H9 (cell line): ENCODE measurements around the gene GAN. TPM values are rescaled to one million over a fixed set of nuclear protein-coding genes. Genes with fewer than 3 reads are reported as not detected.

Source experiments
- DNase-seq: peaks from one replicate; pipeline ENCODE4 v3.0.0-alpha.2; 2017
- H2AFZ ChIP-seq: one replicate; pipeline ENCODE4 v1.6.1; 2013; ENCODE audit warnings: mild to moderate bottlenecking, low read length, control low read depth, moderate library complexity
- H2AK5ac ChIP-seq: 2 replicates; pipeline ENCODE4 v1.6.1; 2013; ENCODE audit warnings: low read length, control low read depth, mixed read lengths; ENCODE audit not compliant: insufficient read length
- H2BK120ac ChIP-seq: one replicate; pipeline ENCODE4 v1.6.1; 2013; ENCODE audit warnings: low read depth, mild to moderate bottlenecking, low read length, control low read depth, inconsistent platforms; ENCODE audit not compliant: poor library complexity, severe bottlenecking
- H2BK12ac ChIP-seq: 2 replicates; pipeline ENCODE4 v1.6.1; 2013; ENCODE audit warnings: low read length, control low read depth, mixed read lengths, low read depth; ENCODE audit not compliant: insufficient read length
- H2BK15ac ChIP-seq: 2 replicates; pipeline ENCODE4 v1.6.1; 2013; ENCODE audit warnings: low read depth, low read length, control low read depth
- H2BK20ac ChIP-seq: one replicate; pipeline ENCODE4 v1.6.1; 2013; ENCODE audit warnings: low read depth, mild to moderate bottlenecking, low read length, control low read depth, inconsistent platforms; ENCODE audit not compliant: poor library complexity, severe bottlenecking
- H2BK5ac ChIP-seq: 2 replicates; pipeline ENCODE4 v1.6.1; 2013; ENCODE audit warnings: low read length, control low read depth, mixed read lengths; ENCODE audit not compliant: insufficient read length
- H3K14ac ChIP-seq: 2 replicates; pipeline ENCODE4 v1.6.1; 2013; ENCODE audit warnings: low read length, control low read depth; ENCODE audit not compliant: insufficient read depth
- H3K18ac ChIP-seq: 2 replicates; pipeline ENCODE4 v1.6.1; 2013; ENCODE audit warnings: low read depth, mild to moderate bottlenecking, mixed read lengths, low read length, control low read depth; ENCODE audit not compliant: insufficient read length
- H3K23ac ChIP-seq: 2 replicates; pipeline ENCODE4 v1.6.1; 2013; ENCODE audit warnings: low read length, control low read depth, mixed read lengths, low read depth; ENCODE audit not compliant: insufficient read length
- H3K23me2 ChIP-seq: 2 replicates; pipeline ENCODE4 v1.6.1; 2013; ENCODE audit warnings: low read depth, mild to moderate bottlenecking, mixed read lengths, low read length, control low read depth; ENCODE audit not compliant: insufficient read length, poor library complexity, severe bottlenecking
- H3K27ac ChIP-seq: 2 replicates; pipeline ENCODE4 v1.5.1; 2013; ENCODE audit warnings: low read length, control low read depth, mixed read lengths, low read depth; ENCODE audit not compliant: insufficient read length
- H3K27me3 ChIP-seq: 2 replicates; pipeline ENCODE4 v1.6.1; 2013; ENCODE audit warnings: low read length, control low read depth, inconsistent platforms; ENCODE audit not compliant: insufficient read depth
- H3K4ac ChIP-seq: 2 replicates; pipeline ENCODE4 v1.6.1; 2013; ENCODE audit warnings: low read depth, mild to moderate bottlenecking, control low read depth, inconsistent platforms, low read length, moderate library complexity
- H3K4me1 ChIP-seq: 2 replicates; pipeline ENCODE4 v1.6.1; 2013; ENCODE audit warnings: low read length, control low read depth, inconsistent platforms; ENCODE audit not compliant: insufficient read depth
- H3K4me2 ChIP-seq: 2 replicates; pipeline ENCODE4 v1.6.1; 2013; ENCODE audit warnings: low read length, control low read depth, mixed read lengths; ENCODE audit not compliant: insufficient read length, insufficient read depth
- H3K56ac ChIP-seq: 2 replicates; pipeline ENCODE4 v1.6.1; 2013; ENCODE audit warnings: low read depth, mild to moderate bottlenecking, mixed read lengths, low read length, control low read depth; ENCODE audit not compliant: insufficient read length
- H3K79me1 ChIP-seq: 2 replicates; pipeline ENCODE4 v1.6.1; 2013; ENCODE audit warnings: low read depth, mild to moderate bottlenecking, moderate library complexity, low read length, control low read depth, inconsistent platforms; ENCODE audit not compliant: insufficient read depth, poor library complexity, severe bottlenecking
- H3K79me2 ChIP-seq: 2 replicates; pipeline ENCODE4 v1.6.1; 2013; ENCODE audit warnings: low read length, control low read depth, inconsistent platforms; ENCODE audit not compliant: insufficient read depth
- H3K9ac ChIP-seq: 2 replicates; pipeline ENCODE4 v1.6.1; 2013; ENCODE audit warnings: low read length, control low read depth, mixed read lengths; ENCODE audit not compliant: insufficient read length; ENCODE audit errors: extremely low read depth
- H3K9me3 ChIP-seq: one replicate; pipeline ENCODE4 v1.6.1; 2013; ENCODE audit warnings: low read depth, low read length, inconsistent platforms; ENCODE audit not compliant: control insufficient read depth
- H3T11ph ChIP-seq: one replicate; pipeline ENCODE4 v1.6.1; 2013; ENCODE audit warnings: mild to moderate bottlenecking, low read length, control low read depth, inconsistent platforms
- H4K20me1 ChIP-seq: one replicate; pipeline ENCODE4 v1.6.1; 2013; ENCODE audit not compliant: control insufficient read depth, insufficient read length, insufficient read depth
- H4K5ac ChIP-seq: 2 replicates; pipeline ENCODE4 v1.6.1; 2013; ENCODE audit warnings: low read depth, mild to moderate bottlenecking, mixed read lengths, low read length, control low read depth; ENCODE audit not compliant: insufficient read length
- H4K8ac ChIP-seq: replicated peaks from 2 replicates; pipeline ENCODE4 v1.6.1; 2013; ENCODE audit warnings: low read length, control low read depth, mixed read lengths, low read depth; ENCODE audit not compliant: insufficient read length
- H4K91ac ChIP-seq: 2 replicates; pipeline ENCODE4 v1.6.1; 2013; ENCODE audit warnings: low read depth, mild to moderate bottlenecking, moderate library complexity, mixed read lengths, low read length, control low read depth; ENCODE audit not compliant: insufficient read length
- H3K27ac Mint-ChIP-seq, 3 experiments: 2 replicates in 2 of 3; 3 replicates in 1 of 3; pipeline ENCODE4 v1.8.0; 2020 to 2021; ENCODE audit warnings: mixed read lengths in 3 of 3, mild to moderate bottlenecking in 1 of 3, moderate library complexity in 1 of 3
- H3K27me3 Mint-ChIP-seq: 2 replicates; pipeline ENCODE4 v1.8.0; 2021; ENCODE audit warnings: low read depth, mild to moderate bottlenecking, moderate library complexity, mixed read lengths
- H3K36me3 Mint-ChIP-seq, 3 experiments: 2 replicates in 2 of 3; 3 replicates in 1 of 3; pipeline ENCODE4 v1.8.0; 2020 to 2021; ENCODE audit warnings: low read depth in 3 of 3, mixed read lengths in 3 of 3; ENCODE audit not compliant: insufficient read depth in 1 of 3
- H3K4me1 Mint-ChIP-seq, 2 experiments: 2 replicates each; pipeline ENCODE4 v1.8.0; 2020; ENCODE audit warnings: mixed read lengths in 2 of 2
- H3K4me3 Mint-ChIP-seq, 2 experiments: 2 replicates in 1 of 2; 3 replicates in 1 of 2; pipeline ENCODE4 v1.8.0; 2020 to 2021; ENCODE audit warnings: mild to moderate bottlenecking in 2 of 2, mixed read lengths in 2 of 2, moderate library complexity in 1 of 2
- H3K9me3 Mint-ChIP-seq, 2 experiments: 2 replicates in 1 of 2; 3 replicates in 1 of 2; pipeline ENCODE4 v1.8.0; 2020; ENCODE audit warnings: mild to moderate bottlenecking in 2 of 2, mixed read lengths in 2 of 2, moderate library complexity in 1 of 2
- CTCF ChIP-seq: fragments of 200-600 bp; sonication (generic); conservative IDR thresholded peaks from 3 replicates; pipeline ENCODE4 v1.8.0; 2021; ENCODE audit warnings: antibody characterized with exemption, mild to moderate bottlenecking
- WGBS: extraction: QIAGEN DNeasy Blood & Tissue Kit; methylation state at CpG from one replicate; pipeline ENCODE4 v1.1.7; 2013; ENCODE audit warnings: missing lambda C conversion rate, low lambda C conversion rate, mixed read lengths; ENCODE audit not compliant: insufficient read length; ENCODE audit errors: extremely low coverage; 5-methylcytosine and 5-hydroxymethylcytosine counted together
- total RNA-seq: library from RNA; stranded (reverse); gene quantifications from 2 replicates; pipeline ENCODE4 v1.2.1, GENCODE V29; 2021

The GAN gene
- total RNA-seq, 1 experiment from 2014 or later, result 20.9 TPM

DNA sequence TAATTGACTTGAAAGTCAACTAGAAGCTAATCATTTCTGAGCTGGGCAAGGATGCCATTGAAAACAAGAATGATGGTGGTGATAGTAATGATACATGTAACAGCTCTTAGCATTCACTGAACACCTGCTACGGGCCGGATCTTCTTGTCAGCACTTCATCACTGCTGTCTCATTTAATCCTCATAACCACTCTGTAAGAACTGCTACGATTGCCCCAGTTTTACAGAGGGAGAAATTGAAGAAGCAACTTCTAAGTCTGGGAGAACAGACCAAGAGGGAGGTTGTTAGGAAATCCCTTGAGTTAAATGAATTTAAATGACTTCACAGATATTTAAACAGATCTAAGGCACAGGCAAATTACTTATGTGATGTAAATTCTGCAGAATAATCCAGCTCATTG is 7.0 kb upstream of the GAN start:
- Histone ChIP-seq H3K27me3 (no peaks in the 10 kb centered on the region), H4K8ac (no peak overlapping the region), H2AK5ac (no peak overlapping the region), H3K4me1 (peaks cover 4% of the 10 kb centered on the region), H2BK15ac (no peak overlapping the region), H3K79me1 (peaks cover 6% of the 10 kb centered on the region), H4K5ac (no peak overlapping the region), H2AFZ (no peak overlapping the region), H3K9ac (no peak overlapping the region), H4K20me1 (no peaks in the 10 kb centered on the region), H3K79me2 (peaks cover 9% of the 10 kb centered on the region; the same call in 1 of the 2 replicates), H3K9me3 (no peaks in the 10 kb centered on the region), H2BK20ac (no peak overlapping the region), H3K4ac (no peak overlapping the region), H3K56ac (no peak overlapping the region), H3K27ac (no peak overlapping the region), H3K4me2 (no peak overlapping the region), H4K91ac (no peak overlapping the region), H2BK5ac (no peak overlapping the region), H3K14ac (no peak overlapping the region), H3K18ac (no peak overlapping the region), H2BK12ac (no peak overlapping the region), H3K23me2 (no peaks in the 10 kb centered on the region), H2BK120ac (no peak overlapping the region), H3T11ph (no peak overlapping the region), H3K23ac (no peak overlapping the region)
- H3K4me3 Mint-ChIP-seq, result no peak overlapping the region
- no peak for DNase-seq
- H3K27me3 Mint-ChIP-seq, result no peaks in the 10 kb centered on the region; the same call in 1 of the 2 replicates
- WGBS, result no CpG with 5 or more reads among the region's 3 CpGs
- H3K36me3 Mint-ChIP-seq, result peaks cover 6 to 11% (median 8%) of the 10 kb centered on the region in 3 experiments; a peak in 5 of 7 replicates
- no peak overlapping the region for H3K27ac Mint-ChIP-seq
- TF ChIP-seq CTCF, result no peak
- H3K9me3 Mint-ChIP-seq, result no peaks in the 10 kb centered on the region; a peak in 1 of 5 replicates
- peaks cover 19 to 32% of the 10 kb centered on the region in 2 experiments for H3K4me1 Mint-ChIP-seq
